Measurements from ENCODE around the gene ZBTB14. TPM values are rescaled to one million over a fixed set of nuclear protein-coding genes. Genes with fewer than 3 reads are reported as not detected.
A peak's percentile ranks its signal among the peaks of the same experiment; 100 is the strongest.

Gene ZBTB14
- total and polyA plus RNA-seq, 2 experiments from 2014 or later: 9.6 to 10.6 TPM

- 66 to 72% methylated on average over 4 of the region's 4 CpGs for WGBS, 2 experiments (ENCODE audit: low coverage in 1 of 2, low lambda C conversion rate in 2 of 2, missing lambda C conversion rate in 2 of 2)
- H3K4me2 ChIP-seq (ENCODE audit: unreplicated experiment): no peak overlapping the region
- no peaks in the 10 kb centered on the region for H3K79me2 ChIP-seq (ENCODE audit: insufficient read depth)
- no peak for DNase-seq
- peaks cover 5% of the 10 kb centered on the region; the same call in 1 of the 2 replicates for H3F3A ChIP-seq (ENCODE audit: insufficient read depth)
- H3K36me3 ChIP-seq (ENCODE audit: low read depth): no peaks in the 10 kb centered on the region
- H2AFZ ChIP-seq: no peak overlapping the region
- H4K20me1 ChIP-seq (ENCODE audit: insufficient read depth): no peaks in the 10 kb centered on the region
- in situ Hi-C loops (cut with MboI): no loop called here
- H3K9me3 ChIP-seq (ENCODE audit: low read depth): no peaks in the 10 kb centered on the region
- H3K9ac ChIP-seq: no peak overlapping the region
- no peak for TF ChIP-seq EZH2 (IDR thresholded peaks at IDR 0.05; ENCODE audit: insufficient read depth, poor library complexity, severe bottlenecking)
- TF ChIP-seq EZH2phosphoT487 (IDR thresholded peaks at IDR 0.05; ENCODE audit: insufficient read depth, low read depth): no peak
- no peaks in the 10 kb centered on the region for H3K4me1 ChIP-seq (ENCODE audit: insufficient read depth)
- no peaks in the 10 kb centered on the region for H3K9me2 ChIP-seq (ENCODE audit: insufficient read depth)
- H3K27ac ChIP-seq: no peak overlapping the region
- H3K27me3 ChIP-seq (replicated peaks; ENCODE audit: insufficient read depth): peaks cover 21% of the 10 kb centered on the region
- H3K4me3 ChIP-seq: no peak overlapping the region
Observed at GRCh38 chr18:5302606-5303005, 7.1 kb upstream of the ZBTB14 start.

GRCh38 chr18:5300476-5301010 lies 5.0 kb upstream of the ZBTB14 start:
- in situ Hi-C loops (cut with MboI): no loop called here

GRCh38 chr18:5298156-5298852 lies 2.8 kb upstream of the ZBTB14 start:
- no peak overlapping the region for H3K27ac ChIP-seq
- H3F3A ChIP-seq (ENCODE audit: insufficient read depth): peaks cover 13% of the 10 kb centered on the region
- TF ChIP-seq EZH2 (IDR thresholded peaks at IDR 0.05; ENCODE audit: insufficient read depth, poor library complexity, severe bottlenecking): no peak
- no peak for TF ChIP-seq EZH2phosphoT487 (IDR thresholded peaks at IDR 0.05; ENCODE audit: insufficient read depth, low read depth)
- no peak overlapping the region for H3K4me2 ChIP-seq (ENCODE audit: unreplicated experiment)
- no peaks in the 10 kb centered on the region for H3K9me2 ChIP-seq (ENCODE audit: insufficient read depth)
- in situ Hi-C loops (cut with MboI): no loop called here
- peaks cover 12% of the 10 kb centered on the region for H3K79me2 ChIP-seq (ENCODE audit: insufficient read depth)
- no peak overlapping the region for H2AFZ ChIP-seq
- H3K9me3 ChIP-seq (ENCODE audit: low read depth): no peaks in the 10 kb centered on the region
- H4K20me1 ChIP-seq (ENCODE audit: insufficient read depth): no peaks in the 10 kb centered on the region
- 79 to 82% methylated on average over 16 of the region's 16 CpGs for WGBS, 2 experiments (ENCODE audit: low coverage in 1 of 2, low lambda C conversion rate in 2 of 2, missing lambda C conversion rate in 2 of 2)
- H3K4me3 ChIP-seq: no peak overlapping the region
- no peak overlapping the region for H3K9ac ChIP-seq
- H3K36me3 ChIP-seq (ENCODE audit: low read depth): no peaks in the 10 kb centered on the region
- peaks cover 16% of the 10 kb centered on the region for H3K27me3 ChIP-seq (replicated peaks; ENCODE audit: insufficient read depth)
- no peaks in the 10 kb centered on the region for H3K4me1 ChIP-seq (ENCODE audit: insufficient read depth)
- DNase-seq: no peak

More at GRCh38 chr18:5300476-5301010, 5.0 kb upstream of the ZBTB14 start:
- peaks cover 21% of the 10 kb centered on the region for H3K27me3 ChIP-seq (replicated peaks; ENCODE audit: insufficient read depth)
- no peak overlapping the region for H3K27ac ChIP-seq
- peaks cover 13% of the 10 kb centered on the region for H3F3A ChIP-seq (ENCODE audit: insufficient read depth)
- no peaks in the 10 kb centered on the region for H3K36me3 ChIP-seq (ENCODE audit: low read depth)
- no peak overlapping the region for H3K4me2 ChIP-seq (ENCODE audit: unreplicated experiment)
- no peak overlapping the region for H2AFZ ChIP-seq
- no peak overlapping the region for H3K9ac ChIP-seq
- H3K4me3 ChIP-seq: no peak overlapping the region
- DNase-seq: no peak
- H3K9me2 ChIP-seq (ENCODE audit: insufficient read depth): no peaks in the 10 kb centered on the region
- H3K4me1 ChIP-seq (ENCODE audit: insufficient read depth): no peaks in the 10 kb centered on the region
- no peaks in the 10 kb centered on the region for H3K79me2 ChIP-seq (ENCODE audit: insufficient read depth)
- WGBS, 2 experiments (ENCODE audit: low coverage in 1 of 2, low lambda C conversion rate in 2 of 2, missing lambda C conversion rate in 2 of 2): 69 to 72% methylated on average over 4 of the region's 4 CpGs
- no peaks in the 10 kb centered on the region for H4K20me1 ChIP-seq (ENCODE audit: insufficient read depth)
- TF ChIP-seq EZH2phosphoT487 (IDR thresholded peaks at IDR 0.05; ENCODE audit: insufficient read depth, low read depth) (no peak), EZH2 (IDR thresholded peaks at IDR 0.05; ENCODE audit: insufficient read depth, poor library complexity, severe bottlenecking) (no peak)
- no peaks in the 10 kb centered on the region for H3K9me3 ChIP-seq (ENCODE audit: low read depth)

- H3F3A ChIP-seq (ENCODE audit: insufficient read depth): peaks cover 13% of the 10 kb centered on the region
- TF ChIP-seq EZH2phosphoT487 (IDR thresholded peaks at IDR 0.05; ENCODE audit: insufficient read depth, low read depth) (no peak), EZH2 (IDR thresholded peaks at IDR 0.05; ENCODE audit: insufficient read depth, poor library complexity, severe bottlenecking) (no peak)
- H3K79me2 ChIP-seq (ENCODE audit: insufficient read depth): peaks cover 16% of the 10 kb centered on the region
- H3K9ac ChIP-seq: no peak overlapping the region
- 96 to 99% methylated on average over 12 of the region's 12 CpGs for WGBS, 2 experiments (ENCODE audit: low coverage in 1 of 2, low lambda C conversion rate in 2 of 2, missing lambda C conversion rate in 2 of 2)
- H2AFZ ChIP-seq: peak overlapping the region; percentile 97; the same call in 1 of the 2 replicates
- H4K20me1 ChIP-seq (ENCODE audit: insufficient read depth): no peaks in the 10 kb centered on the region
- no peaks in the 10 kb centered on the region for H3K4me1 ChIP-seq (ENCODE audit: insufficient read depth)
- no peaks in the 10 kb centered on the region for H3K9me2 ChIP-seq (ENCODE audit: insufficient read depth)
- DNase-seq: no peak
- H3K36me3 ChIP-seq (ENCODE audit: low read depth): no peaks in the 10 kb centered on the region
- no peak overlapping the region for H3K4me2 ChIP-seq (ENCODE audit: unreplicated experiment)
- no peak overlapping the region; the same call in 1 of the 2 replicates for H3K4me3 ChIP-seq
- in situ Hi-C loops (cut with MboI): no loop called here
- no peak overlapping the region for H3K27ac ChIP-seq
- H3K27me3 ChIP-seq (replicated peaks; ENCODE audit: insufficient read depth): peaks cover 15% of the 10 kb centered on the region
- H3K9me3 ChIP-seq (ENCODE audit: low read depth): no peaks in the 10 kb centered on the region
Observed at GRCh38 chr18:5297597-5297996, 2.1 kb upstream of the ZBTB14 start.
